GM19455 (cell line): Measurements from ENCODE around the gene HSPBAP1.
A peak's percentile ranks its signal among the peaks of the same experiment; 100 is the strongest.
"Not testable (repeated sequence)": the region's sequence is repeated elsewhere in the genome, so short reads cannot be mapped to it uniquely, and the experiment has no call there.

ENCODE experiments used
- ATAC-seq: cut with Tn5 transposase; IDR thresholded peaks from one replicate; pipeline ENCODE4 v1.9.1; 2021; ENCODE audit not compliant: unreplicated experiment

The HSPBAP1 gene

GRCh38 chr3:122786066-122786465, 7.6 kb downstream of the HSPBAP1 start:
- ATAC-seq = no peak

GRCh38 chr3:122785231-122785630, 8.4 kb downstream of the HSPBAP1 start:
- ATAC-seq = no peak

- ATAC-seq = no peak
These were observed 9.2 kb downstream of the HSPBAP1 start for GRCh38 chr3:122784436-122784835.

GRCh38 chr3:122782804-122783203, 10.8 kb downstream of the HSPBAP1 start:
- no peak for ATAC-seq

GRCh38 chr3:122777563-122777962, 16.1 kb downstream of the HSPBAP1 start:
- no peak for ATAC-seq

- ATAC-seq = no peak
These were observed 16.8 kb downstream of the HSPBAP1 start for GRCh38 chr3:122776675-122777468.

- ATAC-seq = no peak
These were observed 19.1 kb downstream of the HSPBAP1 start for GRCh38 chr3:122774564-122774963.

GRCh38 chr3:122773944-122774509, 19.6 kb downstream of the HSPBAP1 start:
- no peak for ATAC-seq

GRCh38 chr3:122772827-122773226, 20.8 kb downstream of the HSPBAP1 start:
- ATAC-seq = no peak

- no peak for ATAC-seq
These were observed 23.0 kb downstream of the HSPBAP1 start for GRCh38 chr3:122770521-122771202.

GRCh38 chr3:122767540-122768372, 25.9 kb downstream of the HSPBAP1 start:
- no peak for ATAC-seq

GRCh38 chr3:122766430-122766829, 27.2 kb downstream of the HSPBAP1 start:
- no peak for ATAC-seq

- no peak for ATAC-seq
These were observed 33.0 kb downstream of the HSPBAP1 start for GRCh38 chr3:122760453-122761271.

- ATAC-seq = no peak
These were observed 34.6 kb downstream of the HSPBAP1 start for GRCh38 chr3:122758877-122759560.

- ATAC-seq = no peak
These were observed 38.1 kb downstream of the HSPBAP1 start for GRCh38 chr3:122755491-122755890.

GRCh38 chr3:122754929-122755328, 38.7 kb downstream of the HSPBAP1 start:
- peak; percentile 55 for ATAC-seq

- no peak for ATAC-seq
These were observed 45.3 kb downstream of the HSPBAP1 start for GRCh38 chr3:122748347-122748746.

- not testable (repeated sequence) for ATAC-seq
These were observed 46.3 kb downstream of the HSPBAP1 start for GRCh38 chr3:122747295-122747694.

- no peak for ATAC-seq
These were observed 48.1 kb downstream of the HSPBAP1 start for GRCh38 chr3:122745369-122746021.
